GM12878 (cell line): ENCODE results near the gene ZNF608. TPM values are rescaled to one million over a fixed set of nuclear protein-coding genes. Genes with fewer than 3 reads are reported as not detected.

Experiments
- ATAC-seq: fragments of 200-7000 bp; cut with Tn5 transposase; 3 replicates; pipeline ENCODE4 v1.9.1; 2020; ENCODE audit warnings: mild to moderate bottlenecking, moderate library complexity
- BruUV-seq: library from RNA; stranded (reverse); fragments of 400-500 nt; replicated peaks from 2 replicates; lab custom pipeline; 2021; lab: Mats Ljungman, UMichigan
- CTCF ChIA-PET: fragments of 300-600 bp; sonication (Branson Sonifier 250); formaldehyde crosslinking; extraction: SDS; loops from one replicate; lab custom pipeline; 2021; ENCODE audit warnings: inconsistent platforms; lab: Yijun Ruan, JAX
- POLR2A ChIA-PET: fragments of 350-600 bp; formaldehyde crosslinking; extraction: SDS; loops from one replicate; lab custom pipeline; 2021; ENCODE audit warnings: inconsistent platforms; lab: Charles Lee
- RAD21 ChIA-PET: fragments of 300-600 bp; sonication (Branson Sonifier 250); formaldehyde crosslinking; loops from one replicate; lab custom pipeline; 2023; ENCODE audit warnings: antibody characterized with exemption; ENCODE audit not compliant: unreplicated experiment; lab: Charles Lee
- SMC1A ChIA-PET: fragments of 300-600 bp; sonication (Branson Sonifier 250); formaldehyde crosslinking; loops from one replicate; lab custom pipeline; 2023; ENCODE audit not compliant: unreplicated experiment, uncharacterized antibody; lab: Charles Lee
- DNase-seq: peaks from one replicate; pipeline ENCODE4 v3.0.0-alpha.2; 2011; ENCODE audit warnings: low read depth, low spot score
- FAIRE-seq: peaks from 3 replicates; lab custom pipeline; 2011; peaks lifted over from hg19 to GRCh38; lab: Jason Lieb, UNC
- H2AFZ ChIP-seq: 2 replicates; pipeline ENCODE4 v1.6.0; 2011; ENCODE audit warnings: low read depth, low read length, control low read depth; ENCODE audit not compliant: control insufficient read depth
- H3K27ac ChIP-seq: 2 replicates; pipeline ENCODE4 v1.5.1; 2011; ENCODE audit warnings: control low read depth; ENCODE audit not compliant: control insufficient read depth, insufficient read depth
- H3K27me3 ChIP-seq, 2 experiments: replicated peaks in 1 of 2; 2 replicates each; pipeline versions ENCODE4 v1.6.0 to v1.6.1; 2011; ENCODE audit warnings: low read length in 1 of 2; ENCODE audit not compliant: control insufficient read depth in 2 of 2, insufficient read depth in 2 of 2
- H3K36me3 ChIP-seq, 2 experiments: 2 replicates each; pipeline ENCODE4 v1.5.1; 2011; ENCODE audit warnings: low read length in 1 of 2; ENCODE audit not compliant: control insufficient read depth in 2 of 2, insufficient read depth in 2 of 2
- H3K4me1 ChIP-seq: 2 replicates; pipeline ENCODE4 v1.6.1; 2011; ENCODE audit warnings: mild to moderate bottlenecking, low read length, moderate library complexity, mixed read lengths; ENCODE audit not compliant: control insufficient read depth, insufficient read depth
- H3K4me2 ChIP-seq: 2 replicates; pipeline ENCODE4 v1.6.0; 2011; ENCODE audit warnings: control low read depth; ENCODE audit not compliant: control insufficient read depth, insufficient read depth
- H3K4me3 ChIP-seq: fragments of 200-600 bp; sonication (generic); 2 replicates; pipeline ENCODE4 v1.5.1; 2016
- H3K79me2 ChIP-seq: 2 replicates; pipeline ENCODE4 v1.6.0; 2011; ENCODE audit warnings: low read length; ENCODE audit not compliant: control insufficient read depth, insufficient read depth
- H3K9ac ChIP-seq: 2 replicates; pipeline ENCODE4 v1.8.0; 2011; ENCODE audit warnings: low read length, control low read depth, mixed read lengths; ENCODE audit not compliant: control insufficient read depth, insufficient read depth
- H3K9me3 ChIP-seq: replicated peaks from 3 replicates; pipeline ENCODE4 v1.5.1; 2011; ENCODE audit warnings: mild to moderate bottlenecking, low read length; ENCODE audit not compliant: control insufficient read depth, insufficient read depth
- H4K20me1 ChIP-seq: 2 replicates; pipeline ENCODE4 v1.6.0; 2011; ENCODE audit not compliant: control insufficient read depth, insufficient read depth
- ATF2 ChIP-seq: IDR thresholded peaks from 2 replicates; pipeline ENCODE4 v1.6.1; 2012; ENCODE audit warnings: low read length, inconsistent platforms
- BHLHE40 ChIP-seq, 2 experiments: fragments of 450-650 bp in 1 of 2; IDR thresholded peaks; 2 replicates each; pipeline ENCODE4 v1.6.1; 2011 to 2017; ENCODE audit warnings: low read depth in 2 of 2, borderline replicate concordance in 1 of 2, improper control_type of control experiment in 1 of 2, low read length in 1 of 2, mild to moderate bottlenecking in 1 of 2
- EP300 ChIP-seq, 2 experiments: fragments of 150-350 bp in 1 of 2; IDR thresholded peaks; 2 replicates each; pipeline ENCODE4 v1.6.1; 2011 to 2012; ENCODE audit warnings: low read depth in 2 of 2, low read length in 2 of 2, borderline replicate concordance in 1 of 2, improper control_type of control experiment in 1 of 2, inconsistent platforms in 1 of 2; ENCODE audit not compliant: control insufficient read depth in 1 of 2
- IRF3 ChIP-seq: fragments of 450-650 bp; IDR thresholded peaks from 2 replicates; pipeline ENCODE4 v1.6.1; 2014; ENCODE audit warnings: mild to moderate bottlenecking
- JUNB ChIP-seq: IDR thresholded peaks from 2 replicates; pipeline ENCODE4 v1.6.1; 2016; ENCODE audit warnings: antibody characterized with exemption, mild to moderate bottlenecking
- MEF2B ChIP-seq: fragments of 450-650 bp; IDR thresholded peaks from 2 replicates; pipeline ENCODE4 v1.6.1; 2018; ENCODE audit warnings: mild to moderate bottlenecking, moderate library complexity; ENCODE audit not compliant: partially characterized antibody, poor library complexity, severe bottlenecking
- MTA2 ChIP-seq: fragments of 450-650 bp; IDR thresholded peaks from 2 replicates; pipeline ENCODE4 v1.6.1; 2016; ENCODE audit warnings: low read depth, mild to moderate bottlenecking, moderate library complexity
- MYB ChIP-seq: fragments of 150-350 bp; IDR thresholded peaks from 2 replicates; pipeline ENCODE4 v1.6.1; 2014; ENCODE audit warnings: mild to moderate bottlenecking, low read depth, low read length, borderline replicate concordance
- NBN ChIP-seq: fragments of 450-650 bp; IDR thresholded peaks from 2 replicates; pipeline ENCODE4 v1.6.1; 2016
- NR2C2 ChIP-seq: IDR thresholded peaks from 2 replicates; pipeline ENCODE4 v1.6.1; 2011; ENCODE audit warnings: borderline replicate concordance, low read depth; ENCODE audit not compliant: control insufficient read depth, insufficient read length
- NR2F1 ChIP-seq: fragments of 450-650 bp; conservative IDR thresholded peaks from 2 replicates; pipeline ENCODE4 v1.6.1; 2017; ENCODE audit warnings: mild to moderate bottlenecking
- PAX5 ChIP-seq: IDR thresholded peaks from 2 replicates; pipeline ENCODE4 v1.6.1; 2011; ENCODE audit warnings: low read depth, low read length, borderline replicate concordance
- PKNOX1 ChIP-seq: fragments of 450-650 bp; IDR thresholded peaks from 2 replicates; pipeline ENCODE4 v1.6.1; 2016; ENCODE audit warnings: mild to moderate bottlenecking
- SPI1 ChIP-seq: IDR thresholded peaks from 2 replicates; pipeline ENCODE4 v1.6.1; 2011; ENCODE audit warnings: low read depth, mild to moderate bottlenecking, low read length, moderate library complexity, borderline replicate concordance; ENCODE audit not compliant: insufficient read depth
- SUZ12 ChIP-seq: fragments of 200-600 bp; sonication (generic); IDR thresholded peaks from one replicate; pipeline ENCODE4 v1.6.1; 2018; ENCODE audit warnings: antibody characterized with exemption, mild to moderate bottlenecking; ENCODE audit not compliant: unreplicated experiment
- TBL1XR1 ChIP-seq: IDR thresholded peaks from 2 replicates; pipeline ENCODE4 v1.6.1; 2012; ENCODE audit warnings: low read depth, low read length, improper control_type of control experiment
- TCF3 ChIP-seq: IDR thresholded peaks from 2 replicates; pipeline ENCODE4 v1.6.1; 2012; ENCODE audit warnings: low read depth, mild to moderate bottlenecking, low read length, borderline replicate concordance; ENCODE audit not compliant: insufficient read depth
- ZBED1 ChIP-seq: IDR thresholded peaks from 2 replicates; pipeline ENCODE4 v1.6.1; 2016; ENCODE audit warnings: borderline replicate concordance
- ZNF217 ChIP-seq: fragments of 450-650 bp; IDR thresholded peaks from 2 replicates; pipeline ENCODE4 v1.6.1; 2017; ENCODE audit warnings: antibody characterized with exemption, mild to moderate bottlenecking
- ZNF384 ChIP-seq: IDR thresholded peaks from 2 replicates; pipeline ENCODE4 v1.6.1; 2012; ENCODE audit warnings: low read depth, mild to moderate bottlenecking, low read length, improper control_type of control experiment, borderline replicate concordance
- WGBS: methylation state at CpG from one replicate; pipeline ENCODE4 v1.1.6; 2016; ENCODE audit warnings: low lambda C conversion rate; ENCODE audit not compliant: insufficient replicate concordance, insufficient coverage; ENCODE audit errors: missing lambda C conversion rate; 5-methylcytosine and 5-hydroxymethylcytosine counted together
- in situ Hi-C: fragments of 300-500 bp; cut with MboI; formaldehyde crosslinking; loops from 9 replicates; pipeline ENCODE4 v1.14.3; 2018; ENCODE audit warnings: mixed read lengths
- intact Hi-C: fragments of 100-400 bp; cut with micrococcal nuclease; formaldehyde crosslinking; loops from one replicate; pipeline ENCODE4 v1.14.2; 2022; ENCODE audit not compliant: unreplicated experiment
- polyA plus RNA-seq, 11 experiments: library from polyadenylated mRNA; depleted of rRNA in 4 of 11; unstranded in 6 of 11; stranded (reverse) in 5 of 11; fragments of >200 nt; fragmentation: Nextera tagmentation in 4 of 11; fragmentation: Illumina TruSeq in 1 of 11; extraction: Ambion mirVana in 4 of 11; extraction: Trizol in 1 of 11; gene quantifications; 1 replicate in 1 of 11; 2 replicates in 10 of 11; pipeline versions ENCODE4 v1.2.1 to v1.2.3, GENCODE V29; 2011 to 2016; ENCODE audit warnings: inconsistent platforms in 2 of 11, missing spikeins in 2 of 11, low read depth in 1 of 11
- total RNA-seq, 4 experiments: library from RNA; depleted of rRNA in 3 of 4; stranded (reverse); fragments of >200 nt in 3 of 4; fragmentation: Illumina TruSeq in 1 of 4; extraction: Trizol in 1 of 4; gene quantifications; 2 replicates each; pipeline versions ENCODE4 v1.2.1 to v1.2.3, GENCODE V29; 2013 to 2021

The ZNF608 gene
- total and polyA plus RNA-seq, 10 of the 15 experiments (the other 5 are each of a cell fraction or from before 2014, with no cell fraction given), result 0.19 to 6.7 (median 0.64) TPM

GRCh38 chr5:124740991-124741583 is 5.4 kb downstream of the ZNF608 start:
- Histone ChIP-seq H3K4me3 (peak overlapping the region; percentile 71), H2AFZ (no peak overlapping the region), H3K36me3 (no peaks in the 10 kb centered on the region), H3K9ac (no peak overlapping the region; the same call in 1 of the 2 replicates), H3K79me2 (peaks cover 98% of the 10 kb centered on the region), H3K27me3 (0 out of 4 replicates have a peak, but pooled peaks cover 0 to 4% of the 10 kb centered on the region in 2 experiments), H3K4me2 (peak overlapping the region; percentile 88), H3K4me1 (peaks cover 3% of the 10 kb centered on the region), H3K9me3 (no peaks in the 10 kb centered on the region), H4K20me1 (no peaks in the 10 kb centered on the region), H3K27ac (peak overlapping the region; percentile 67; the same call in 1 of the 2 replicates)
- ChIA-PET CTCF (interaction anchor here (0.6 to 1.1 kb wide), 3 partner anchors 12 to 21 kb away, joined by 3 read pairs; no protein-coding TSS in a partner anchor), POLR2A (interaction anchor here (0.7 to 1.5 kb wide), 2 partner anchors 11 to 166 kb away, joined by 4 to 5 read pairs; no protein-coding TSS in a partner anchor), SMC1A (interaction anchor here (0.6 to 5.7 kb wide), 12 partner anchors 8 to 179 kb away, joined by 3 to 25 read pairs (median 4); no protein-coding TSS in a partner anchor), RAD21 (interaction anchor here (0.7 to 7.0 kb wide), 13 partner anchors 9 to 883 kb away, joined by 3 to 42 read pairs (median 3); no protein-coding TSS in a partner anchor)
- DNase-seq (no peak), FAIRE-seq (peak; percentile 31), ATAC-seq (no peak; the same call in 2 of the 3 replicates)
- intact Hi-C loops (loop anchor here (2.0 to 10.0 kb wide), 4 partner anchors 90 to 1066 kb away; no protein-coding TSS in a partner anchor), in situ Hi-C loops (no loop called here)
- 18% methylated on average over 4 of the region's 4 CpGs for WGBS
- BruUV-seq, result no TSS peak
- TF ChIP-seq MYB (no peak), ZNF217 (peak; percentile 44; the same call in 1 of the 2 replicates), ATF2 (peak; percentile 68), ZNF384 (peak; percentile 94), IRF3 (no peak), PKNOX1 (peak; percentile 40), NR2C2 (no peak), PAX5 (no peak), MTA2 (peak; percentile 75), BHLHE40 (IDR thresholded peaks at IDR 0.05; ENCODE audit: borderline replicate concordance in 1 of 2, low read depth in 2 of 2, low read length in 1 of 2) (peak in 1 of 2 experiments; percentile 33; a peak in 2 of 4 replicates), EP300 (IDR thresholded peaks at IDR 0.05; ENCODE audit: borderline replicate concordance in 1 of 2, control insufficient read depth in 1 of 2, low read depth in 2 of 2, low read length in 2 of 2) (peak; percentile 21 to 53; a peak in 2 of 4 replicates), JUNB (no peak), SPI1 (no peak), ZBED1 (no peak), NBN (0 out of 2 replicates have a peak, but pooled peaks have one; percentile 36), MEF2B (peak; percentile 77), NR2F1 (0 out of 2 replicates have a peak, but pooled peaks have one; percentile 35), TCF3 (no peak), TBL1XR1 (no peak), SUZ12 (no peak)
